ENCODE results near the gene SLC35F5.

- TF ChIP-seq CTCF (IDR thresholded peaks at IDR 0.05): no peak
- TF ChIP-seq POLR2A (IDR thresholded peaks at IDR 0.05): no peak
- no peak for TF ChIP-seq POLR2AphosphoS5 (IDR thresholded peaks at IDR 0.05)
These were observed 62.0 kb downstream of the SLC35F5 start for GRCh38 chr2:113694438-113694837.

Data from breast epithelium (tissue), 3 donors.